HT1080 (cell line): Measurements from ENCODE around the gene TTC21B. TPM values are rescaled to one million over a fixed set of nuclear protein-coding genes. Genes with fewer than 3 reads are reported as not detected.
A peak's percentile ranks its signal among the peaks of the same experiment; 100 is the strongest.
"Not testable (repeated sequence)": the region's sequence is repeated elsewhere in the genome, so short reads cannot be mapped to it uniquely, and the experiment has no call there.

Source experiments
- DNase-seq: peaks from one replicate; pipeline ENCODE4 v3.0.0-alpha.2; 2015; ENCODE audit warnings: low read depth
- polyA plus RNA-seq, 2 experiments: library from polyadenylated mRNA; depleted of rRNA; stranded (reverse); fragments of >200 nt; gene quantifications; 2 replicates each; pipeline ENCODE4 v1.2.3, GENCODE V29; 2015
- total RNA-seq: library from RNA; depleted of rRNA; stranded (reverse); fragments of >200 nt; shearing (Covaris generic); gene quantifications from 2 replicates; pipeline ENCODE4 v1.2.3, GENCODE V29; 2014; rRNA removed

Gene TTC21B
- 17.7 and 20.2 TPM in 2 replicates for total RNA-seq
- polyA plus RNA-seq (2015; cell fraction: cytosol; rRNA removed), result 8.1 and 11.0 TPM in 2 replicates
- polyA plus RNA-seq (2015; cell fraction: nucleus; rRNA removed), result 21.4 and 23.9 TPM in 2 replicates

DNA sequence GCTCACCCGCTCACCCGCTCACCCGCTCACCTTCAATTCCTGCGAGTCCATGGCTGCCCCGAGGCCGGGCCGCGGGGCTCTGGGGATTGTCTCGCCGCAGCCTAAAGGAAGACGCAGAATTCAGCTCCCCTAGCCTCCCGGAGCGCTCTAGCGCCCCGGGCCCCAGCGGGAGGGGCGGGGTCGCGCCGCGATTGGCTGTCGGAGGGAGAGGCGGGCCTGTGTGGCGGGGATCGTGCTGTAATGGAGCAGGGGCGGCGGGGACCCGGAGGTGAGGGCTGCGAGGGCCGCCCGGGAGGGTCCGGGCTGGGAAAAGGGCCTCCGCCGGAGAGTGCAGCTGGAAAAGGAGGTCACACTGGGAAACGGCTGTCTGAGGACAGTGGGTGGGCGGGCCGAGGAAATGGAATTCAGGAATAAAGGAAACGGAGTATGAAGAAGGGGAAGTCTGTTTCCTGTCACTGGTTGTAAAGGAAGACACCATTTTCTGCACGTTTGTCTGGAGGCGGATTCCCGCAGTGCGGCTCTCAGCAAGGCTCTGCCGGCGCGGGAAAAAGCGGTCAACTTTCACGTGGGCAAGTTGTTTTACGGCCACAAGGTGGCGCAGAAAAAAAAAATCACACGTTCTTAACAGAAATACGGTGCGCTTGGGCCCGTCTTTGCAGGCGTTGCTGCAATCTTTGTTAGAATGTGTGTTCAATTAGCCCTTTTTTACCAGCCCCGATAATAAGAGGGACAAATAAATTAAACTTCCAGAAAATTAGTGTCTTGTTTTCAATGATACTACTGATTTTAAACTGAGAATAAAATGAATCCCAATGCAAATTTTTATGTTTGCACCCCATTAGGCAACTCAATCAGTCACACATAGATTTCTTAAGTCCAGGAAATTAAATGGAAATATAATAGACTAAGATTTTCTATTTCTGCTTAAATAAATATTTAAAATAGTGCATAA is at the start of gene TTC21B:
Gene TTC21B (minus strand): TSS at position 122 of the 952 bp plus-strand sequence. CDS start 71 bp downstream, at position 51.
- peak; percentile 94 for DNase-seq

DNA sequence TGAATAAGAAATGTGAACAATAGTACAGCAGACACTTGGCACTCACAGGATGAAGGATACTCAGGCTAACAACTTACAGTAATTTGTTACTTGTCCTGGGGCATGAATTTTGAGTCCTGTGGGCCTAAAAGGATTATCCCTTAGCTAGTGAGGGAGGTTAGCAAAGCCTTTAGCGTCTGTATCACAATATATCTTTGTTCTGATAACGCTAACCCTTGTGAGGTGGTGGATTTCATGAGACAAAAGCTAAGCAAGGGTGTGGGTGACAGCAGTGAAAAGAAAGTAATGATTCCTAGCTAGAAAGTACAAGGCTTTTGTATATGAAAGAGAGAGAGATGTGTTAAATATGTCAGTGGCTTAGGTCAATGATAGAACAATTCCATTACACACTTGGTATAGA is 46.8 kb upstream of the TTC21B start:
- no peak for DNase-seq

DNA sequence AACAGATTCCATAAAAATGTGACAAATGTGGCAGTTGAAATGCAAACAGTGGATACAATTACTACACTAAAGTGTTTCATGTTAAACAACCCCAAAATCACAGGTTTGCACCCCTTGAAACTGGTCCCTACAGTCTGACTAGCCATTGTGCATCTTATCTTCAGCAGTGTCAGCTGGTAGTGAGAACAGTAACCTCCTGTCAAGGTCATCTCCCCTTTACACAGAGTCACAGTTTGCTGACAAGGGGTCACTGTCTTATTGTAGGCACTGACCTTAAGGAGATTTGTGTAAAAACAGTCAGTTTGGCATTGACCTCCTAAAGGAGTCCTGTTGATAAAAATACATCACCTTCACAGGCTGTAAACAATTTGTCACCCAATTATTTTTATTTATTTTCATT is 37.3 kb upstream of the TTC21B start:
- no peak for DNase-seq

DNA sequence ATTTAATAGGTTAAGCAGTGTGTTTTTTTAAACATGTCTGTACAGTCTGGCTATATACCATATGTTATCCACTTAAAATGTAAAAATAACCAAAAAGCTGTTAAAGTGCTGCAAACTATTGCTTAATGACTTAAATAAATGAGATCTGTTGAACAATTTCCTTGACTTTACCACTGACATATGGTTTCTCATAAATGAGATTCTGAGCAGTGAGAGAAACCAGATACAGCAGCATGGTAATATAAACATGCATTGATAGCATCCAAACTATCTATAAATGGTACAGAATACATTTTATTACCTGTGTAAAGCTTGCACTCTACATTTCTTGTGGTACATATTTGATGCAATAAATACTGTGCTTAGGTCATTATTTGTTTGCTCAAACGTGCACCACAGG is 36.3 kb upstream of the TTC21B start:
- no peak for DNase-seq

DNA sequence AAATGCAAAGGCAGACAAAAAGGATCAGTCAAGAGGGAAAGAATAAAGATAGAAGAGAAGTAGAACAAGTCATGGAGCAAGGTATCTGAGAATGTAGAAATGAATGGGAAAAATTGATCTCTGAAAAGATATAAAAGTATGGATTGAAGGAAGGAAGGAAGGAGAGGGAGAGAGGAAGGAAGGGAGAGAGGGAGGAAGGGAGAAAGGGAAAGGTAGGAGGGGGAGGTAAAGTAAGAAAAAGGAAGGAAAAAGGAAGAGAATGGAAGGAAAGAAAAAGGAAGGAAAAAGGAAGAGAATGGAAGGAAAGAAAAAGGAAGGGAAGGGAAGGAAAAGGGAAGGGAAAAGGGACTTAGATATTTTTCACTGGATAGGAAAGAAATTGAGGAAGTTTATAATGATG is 31.5 kb upstream of the TTC21B start:
- no peak for DNase-seq

DNA sequence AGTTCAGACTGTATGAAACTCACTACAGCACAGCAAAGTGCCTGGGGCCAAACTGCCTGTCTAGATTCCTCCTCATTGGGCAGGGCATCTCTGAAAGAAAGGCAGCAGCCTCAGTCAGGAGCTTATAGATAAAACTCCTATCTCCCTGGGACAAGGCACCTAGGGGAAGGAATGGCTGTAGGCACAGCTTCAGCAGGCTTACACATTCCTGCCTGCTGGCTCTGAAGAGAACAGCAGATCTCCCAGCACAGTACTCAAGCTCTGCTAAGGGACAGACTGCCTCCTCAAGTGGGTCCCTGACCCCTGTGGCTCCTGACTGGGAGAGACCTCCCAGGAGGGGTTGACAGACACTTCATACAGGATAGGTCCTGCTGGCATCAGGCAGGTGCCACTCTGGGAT is 18.6 kb upstream of the TTC21B start:
- not testable (repeated sequence) for DNase-seq

DNA sequence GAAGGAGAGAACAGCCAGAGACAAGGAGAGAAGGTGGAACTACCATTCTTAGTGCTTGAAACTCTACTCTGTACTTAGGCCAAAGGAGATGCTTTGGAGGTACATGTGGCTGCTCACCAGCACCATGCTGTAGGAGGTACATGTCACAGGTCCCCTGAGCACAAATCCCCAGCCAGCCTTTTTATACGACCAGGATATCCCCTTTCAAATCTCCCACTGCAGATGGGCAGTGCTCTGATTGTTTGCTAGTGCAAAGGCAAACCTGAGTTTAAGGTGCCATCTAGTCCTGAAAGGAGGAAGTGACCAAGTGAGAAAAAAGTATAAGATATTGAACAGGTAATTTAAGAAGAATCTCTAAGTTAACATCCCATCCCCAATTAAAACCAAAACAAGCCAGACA is 17.1 kb upstream of the TTC21B start:
- DNase-seq, result no peak

DNA sequence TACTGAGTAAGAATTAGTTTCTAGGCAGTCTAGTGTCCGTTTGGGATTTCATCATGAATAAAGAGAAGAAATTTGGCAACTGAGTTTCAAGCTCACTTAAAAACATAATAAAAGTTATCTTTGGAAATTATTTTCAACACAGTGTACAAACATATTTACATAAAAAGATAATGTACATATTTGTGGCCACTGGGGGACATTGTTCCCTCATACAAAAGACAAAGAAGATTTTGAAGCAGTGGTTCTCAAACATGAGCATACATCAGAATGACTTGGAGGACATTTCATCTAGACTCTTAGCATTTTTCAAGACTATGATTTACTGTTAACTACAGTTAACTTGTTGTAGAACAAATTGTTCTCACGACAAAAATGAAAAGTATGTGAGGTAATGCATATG is 15.7 kb upstream of the TTC21B start:
- DNase-seq, result no peak

DNA sequence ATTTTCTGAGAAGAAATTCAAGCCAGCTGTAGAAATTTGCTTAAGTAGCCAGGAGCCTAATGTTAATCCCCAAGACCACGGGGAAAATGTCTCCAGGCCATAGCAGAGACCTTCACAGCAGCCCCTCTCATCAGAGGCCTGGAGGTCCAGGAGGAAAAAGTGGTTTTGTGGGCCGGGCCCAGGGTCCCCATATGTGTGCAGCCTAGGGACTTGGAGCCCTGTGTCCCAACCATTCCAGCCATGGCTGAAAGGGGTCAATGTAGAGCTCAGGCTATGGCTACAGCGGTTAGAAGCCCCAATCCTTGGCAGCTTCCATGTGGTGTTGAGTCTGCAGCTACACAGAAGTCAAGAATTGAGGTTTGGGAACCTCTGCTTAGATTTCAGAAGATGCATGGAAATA is 14.2 kb upstream of the TTC21B start:
- DNase-seq, result no peak

DNA sequence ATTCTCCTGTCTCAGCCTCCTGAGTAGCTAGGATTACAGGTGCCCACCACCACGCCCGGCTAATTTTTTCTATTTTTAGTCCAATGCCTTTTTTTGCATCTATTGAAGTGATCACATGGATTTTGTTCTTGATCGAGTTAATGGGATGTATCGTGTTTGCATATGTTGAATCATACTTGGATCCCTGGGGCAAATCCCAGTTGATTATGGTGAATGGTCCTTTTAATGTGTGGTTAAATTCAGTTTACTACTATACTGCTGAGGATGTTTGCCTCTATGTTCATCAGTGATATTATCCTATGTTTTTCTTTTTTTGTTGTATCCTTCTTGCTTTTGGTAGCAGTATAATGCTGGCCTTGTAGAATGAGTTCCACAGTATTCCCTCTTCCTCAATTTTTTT is 8.2 kb upstream of the TTC21B start:
- DNase-seq, result no peak

DNA sequence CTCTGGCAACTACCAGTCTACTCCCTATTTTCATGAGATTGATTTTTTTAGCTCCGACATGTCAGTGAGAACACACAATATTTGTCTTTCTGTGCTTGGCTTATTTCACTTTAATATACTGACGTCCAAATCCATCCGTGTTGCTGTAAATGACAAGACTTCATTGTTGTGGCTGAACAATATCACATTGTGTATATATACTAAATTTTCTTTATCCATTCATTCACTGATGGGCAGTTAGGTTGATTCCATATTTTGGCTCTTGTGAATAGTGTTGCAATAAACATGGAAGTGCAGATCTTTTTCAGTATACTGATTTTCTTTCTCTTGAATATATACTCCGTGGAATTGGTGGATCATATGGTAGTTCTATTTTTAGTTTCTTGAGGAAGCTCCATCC is 5.8 kb upstream of the TTC21B start:
- no peak for DNase-seq

DNA sequence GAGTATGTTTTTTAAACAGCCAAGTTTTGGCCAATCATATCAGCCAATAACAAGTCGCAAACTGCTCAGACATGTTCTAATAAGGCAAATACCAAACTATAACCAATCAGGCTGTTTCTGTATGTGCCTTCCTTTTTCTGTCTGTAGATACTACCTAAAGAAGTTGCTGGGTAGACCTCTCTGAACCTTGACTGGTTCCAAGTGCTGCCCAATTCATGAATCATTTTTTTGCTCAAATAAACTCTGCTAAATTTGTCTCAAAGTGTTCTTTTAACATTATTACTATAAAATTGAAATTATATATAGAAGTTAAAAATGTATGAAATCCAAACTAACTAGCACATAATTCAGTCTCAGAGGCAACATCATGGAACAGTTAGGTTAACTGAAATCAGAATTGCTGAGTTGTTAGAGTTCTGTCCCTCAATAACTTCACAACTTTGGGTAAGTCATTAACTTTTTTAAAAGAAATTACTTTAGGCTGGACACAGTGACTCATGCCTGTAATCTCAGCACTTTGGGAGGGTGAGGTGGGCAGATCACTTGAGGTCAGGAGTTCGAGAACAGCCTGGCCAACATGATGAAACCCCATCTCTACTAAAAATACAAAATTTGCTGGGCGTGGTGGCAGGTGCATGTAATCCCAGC is 4.9 kb upstream of the TTC21B start:
- no peak for DNase-seq

DNA sequence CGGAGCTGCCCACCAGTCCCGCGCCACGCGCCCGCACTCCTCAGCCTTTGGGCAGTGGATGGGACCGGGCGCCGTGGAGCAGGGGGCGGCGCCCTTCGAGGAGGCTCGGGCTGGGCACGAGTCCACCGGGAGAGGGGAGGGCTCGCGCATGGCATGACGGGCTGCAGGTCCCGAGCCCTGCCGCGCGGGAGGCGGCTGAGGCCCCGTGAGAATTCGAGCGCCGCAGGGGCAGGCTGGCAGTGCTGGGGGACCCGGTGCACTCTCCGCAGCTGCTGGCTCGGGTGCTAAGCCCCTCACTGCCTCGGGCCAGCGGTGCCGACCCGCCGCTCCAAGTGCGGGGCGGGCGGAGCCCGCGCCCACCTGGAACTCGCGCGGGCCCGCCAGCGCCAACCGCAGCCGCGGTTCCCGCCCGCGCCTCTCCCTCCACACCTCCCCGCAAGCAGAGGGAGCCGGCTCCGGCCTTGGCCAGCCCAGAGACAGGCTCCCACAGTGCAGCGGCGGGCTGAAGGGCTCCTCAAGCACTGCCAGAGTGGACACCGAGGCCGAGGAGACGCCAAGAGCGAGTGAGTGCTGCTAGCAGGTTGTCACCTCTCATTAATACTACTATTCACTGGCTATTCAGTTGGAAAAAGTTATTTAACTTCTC is 3.6 kb upstream of the TTC21B start:
- DNase-seq, result no peak

DNA sequence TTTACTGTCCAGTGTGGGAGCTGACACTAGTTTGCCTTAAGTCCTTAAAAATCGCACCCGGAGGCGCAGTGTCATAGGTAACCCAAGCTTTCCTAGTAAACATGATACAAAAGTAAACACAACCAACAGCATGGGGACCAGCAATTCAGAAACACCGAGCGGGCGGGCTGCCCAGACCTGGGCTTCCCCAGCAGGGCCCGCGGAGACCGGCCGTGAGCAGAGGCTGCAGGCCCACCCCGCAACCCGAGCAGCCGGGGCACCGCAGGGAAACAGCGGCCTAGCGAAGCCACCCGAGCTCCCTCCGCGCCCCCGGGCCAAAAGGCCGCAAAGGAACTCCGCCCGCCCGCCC is 296 bp downstream of the TTC21B start:
- DNase-seq, result no peak

DNA sequence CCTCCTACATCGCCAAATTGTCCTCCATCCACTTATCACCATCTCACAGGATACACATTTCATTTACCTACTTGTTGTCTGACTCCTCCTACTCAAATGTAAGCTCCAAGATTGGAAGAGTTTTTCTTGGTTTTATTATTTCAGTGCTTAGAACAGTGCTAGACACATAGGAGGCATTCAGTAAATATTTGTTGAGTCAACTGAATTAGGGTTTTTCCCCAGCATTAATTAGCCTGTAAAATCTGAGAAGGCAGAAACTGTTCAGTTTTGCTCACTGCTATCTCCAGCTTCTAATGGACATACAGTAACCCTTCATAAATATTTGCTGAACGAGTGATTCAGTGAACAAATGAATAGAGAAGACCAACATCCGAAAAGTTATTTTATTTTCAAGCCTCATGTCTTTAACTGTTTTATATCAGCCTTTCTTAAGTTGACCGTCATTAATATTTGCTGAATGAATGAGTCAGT is 800 bp downstream of the TTC21B start:
- peak; percentile 2 for DNase-seq

DNA sequence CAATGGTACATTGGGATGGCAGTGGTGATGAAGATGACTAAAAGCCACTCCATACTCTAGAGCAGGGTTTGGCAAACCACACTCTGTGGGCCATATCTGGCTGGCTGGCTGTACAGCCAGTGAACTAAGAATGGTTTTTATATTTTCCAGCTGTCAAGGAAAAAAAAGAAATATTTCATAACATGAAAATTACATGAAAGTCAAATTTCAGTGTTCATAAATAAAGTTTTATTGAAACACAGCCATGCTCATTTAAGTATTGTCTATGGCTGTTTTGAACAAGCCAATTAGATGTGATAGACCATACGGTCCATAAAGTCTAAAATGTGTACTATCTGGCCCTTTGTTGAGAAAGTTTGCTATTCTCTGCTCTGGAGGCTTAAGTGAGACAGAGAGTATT is 1.5 kb downstream of the TTC21B start:
- DNase-seq, result no peak

DNA sequence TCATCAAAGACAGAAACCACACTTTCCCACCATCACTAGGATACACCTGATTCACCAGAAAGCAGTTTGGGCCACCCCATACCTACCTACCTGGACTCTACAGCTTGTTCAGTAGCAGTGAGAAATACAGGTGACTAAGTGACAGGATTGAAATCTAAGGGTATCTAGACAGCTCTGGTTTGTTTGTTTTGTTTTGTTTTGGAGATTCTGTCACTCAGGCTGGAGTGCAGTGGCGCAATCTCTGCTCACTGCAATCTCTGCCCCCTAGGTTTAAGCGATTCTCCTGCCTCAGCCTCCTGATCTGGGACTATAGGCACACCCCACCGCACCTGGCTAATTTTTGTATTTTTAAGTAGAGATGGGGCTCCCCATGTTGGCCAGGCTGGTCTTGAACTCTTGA is 3.1 kb downstream of the TTC21B start:
- no peak for DNase-seq

DNA sequence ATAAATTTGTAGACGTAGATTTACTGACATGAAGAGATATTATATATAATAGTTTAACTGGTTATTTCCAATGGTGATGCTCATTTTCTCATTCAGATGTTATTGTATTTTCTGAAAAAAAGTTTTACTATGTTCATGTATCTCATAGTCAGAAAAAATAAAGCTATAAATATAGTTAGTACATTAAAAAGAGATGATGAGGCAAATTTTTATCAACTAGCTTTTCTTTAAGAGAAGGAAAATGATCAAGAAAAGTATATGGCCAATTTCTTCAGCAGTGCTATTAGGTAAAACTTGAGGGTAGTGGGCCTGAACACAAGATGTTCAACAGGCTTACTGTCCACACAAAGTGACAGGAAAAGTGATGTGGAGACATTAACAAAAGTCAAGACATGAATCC is 11.7 kb downstream of the TTC21B start:
- DNase-seq, result no peak

DNA sequence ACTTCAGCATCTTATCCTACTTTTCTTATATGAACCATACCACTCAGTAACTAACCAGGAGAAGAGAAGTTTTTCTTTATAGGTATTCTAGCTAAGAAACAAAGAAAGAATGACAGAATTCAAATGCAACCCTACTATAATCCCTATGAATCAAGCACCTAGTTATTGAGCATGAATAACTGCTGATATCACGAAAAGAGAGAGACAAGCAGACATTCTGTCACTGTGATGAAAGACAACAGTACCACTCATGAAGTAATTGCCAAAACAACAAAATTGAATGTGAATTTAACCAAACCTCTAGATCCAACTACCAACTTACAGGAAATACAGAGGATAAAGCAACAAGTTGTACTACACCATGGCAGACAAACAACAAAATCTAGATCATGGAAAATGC is 15.3 kb downstream of the TTC21B start:
- no peak for DNase-seq

DNA sequence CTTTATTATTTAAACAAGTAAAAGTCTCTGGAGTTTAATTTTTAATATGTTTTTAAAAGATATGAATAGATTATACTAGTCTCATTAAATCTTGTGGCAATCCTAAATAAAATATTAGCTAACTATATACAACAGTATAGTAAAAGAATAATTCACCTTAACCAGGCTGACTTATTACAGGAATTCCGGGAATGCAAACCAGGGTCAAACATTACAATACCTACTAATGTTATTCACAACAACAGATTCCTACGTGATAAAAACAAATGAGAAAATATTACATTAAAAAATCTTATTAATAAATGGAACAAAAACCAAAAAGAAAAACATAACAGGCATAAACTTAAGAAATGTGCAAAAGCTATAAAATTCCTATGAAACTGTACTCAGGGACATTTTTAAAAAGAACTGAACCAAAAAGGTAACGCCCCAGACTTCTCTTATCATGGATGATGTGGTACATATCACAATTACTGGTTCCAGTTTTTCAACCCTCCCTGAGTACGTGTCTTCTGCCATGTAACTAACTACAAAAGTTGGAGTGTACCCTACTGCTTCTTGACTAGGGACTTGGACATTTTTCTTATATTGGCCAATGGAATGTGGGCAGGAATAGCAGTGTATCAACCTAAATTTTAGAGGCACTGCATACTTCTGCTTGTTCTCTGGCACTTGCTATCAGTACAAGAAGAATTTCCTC is 20.2 kb downstream of the TTC21B start:
- DNase-seq, result no peak

DNA sequence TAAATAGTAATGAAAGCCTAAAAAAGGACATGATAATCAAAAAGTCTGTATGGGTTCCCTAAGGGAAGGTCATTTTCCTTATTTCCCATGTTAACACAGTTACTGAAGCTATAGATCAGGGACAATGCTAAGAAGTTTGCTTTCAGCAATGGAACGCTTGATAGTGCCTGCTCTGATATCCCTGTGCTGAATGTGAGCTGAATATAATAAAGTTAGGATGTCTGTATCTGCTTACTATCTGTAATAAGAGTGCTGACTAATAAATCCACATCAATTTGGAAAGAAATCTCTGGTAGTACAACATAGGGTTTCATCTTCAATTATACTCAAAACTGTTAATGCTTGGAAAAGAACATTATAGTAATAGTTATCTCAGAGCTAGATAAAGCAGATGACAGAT is 25.8 kb downstream of the TTC21B start:
- no peak for DNase-seq
